D721Med (cell line): ENCODE data around the gene ARHGEF17.

Experiments used
- DNase-seq: peaks from one replicate; pipeline ENCODE4 v3.0.0; 2011; ENCODE audit warnings: low spot score; ENCODE audit not compliant: insufficient read length
- FAIRE-seq: peaks from 2 replicates; lab custom pipeline; 2011; peaks lifted over from hg19 to GRCh38; lab: Jason Lieb, UNC
- TF ChIP-seq, protein P1 (sequence below): IDR thresholded peaks from 2 replicates; pipeline ENCODE4 v1.5.1; 2012; ENCODE audit warnings: mild to moderate bottlenecking, control low read depth; ENCODE audit not compliant: insufficient read depth; ENCODE audit errors: missing control alignments

The ARHGEF17 gene

DNA sequence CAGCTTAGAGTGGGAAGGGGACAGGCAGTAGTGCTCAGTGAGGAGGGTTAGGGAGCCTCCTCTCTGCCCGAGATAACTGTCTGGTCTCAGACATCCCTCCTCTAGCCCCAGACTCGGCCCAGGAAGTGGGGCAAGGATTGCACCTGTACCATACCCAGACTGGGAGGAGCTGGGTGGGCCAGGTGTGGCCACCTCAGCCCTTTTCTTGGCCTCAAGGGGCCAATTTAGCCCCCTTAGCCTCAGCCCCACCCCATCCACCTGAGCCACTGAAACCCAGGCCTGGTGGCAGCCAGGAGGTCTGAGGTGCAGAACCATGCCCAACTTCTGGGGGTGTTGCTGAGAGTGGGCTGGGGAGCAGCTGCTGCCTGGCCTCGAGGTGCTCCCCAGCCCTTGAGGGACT, 74.7 kb downstream of the ARHGEF17 start:
- TF ChIP-seq, protein P1, sequence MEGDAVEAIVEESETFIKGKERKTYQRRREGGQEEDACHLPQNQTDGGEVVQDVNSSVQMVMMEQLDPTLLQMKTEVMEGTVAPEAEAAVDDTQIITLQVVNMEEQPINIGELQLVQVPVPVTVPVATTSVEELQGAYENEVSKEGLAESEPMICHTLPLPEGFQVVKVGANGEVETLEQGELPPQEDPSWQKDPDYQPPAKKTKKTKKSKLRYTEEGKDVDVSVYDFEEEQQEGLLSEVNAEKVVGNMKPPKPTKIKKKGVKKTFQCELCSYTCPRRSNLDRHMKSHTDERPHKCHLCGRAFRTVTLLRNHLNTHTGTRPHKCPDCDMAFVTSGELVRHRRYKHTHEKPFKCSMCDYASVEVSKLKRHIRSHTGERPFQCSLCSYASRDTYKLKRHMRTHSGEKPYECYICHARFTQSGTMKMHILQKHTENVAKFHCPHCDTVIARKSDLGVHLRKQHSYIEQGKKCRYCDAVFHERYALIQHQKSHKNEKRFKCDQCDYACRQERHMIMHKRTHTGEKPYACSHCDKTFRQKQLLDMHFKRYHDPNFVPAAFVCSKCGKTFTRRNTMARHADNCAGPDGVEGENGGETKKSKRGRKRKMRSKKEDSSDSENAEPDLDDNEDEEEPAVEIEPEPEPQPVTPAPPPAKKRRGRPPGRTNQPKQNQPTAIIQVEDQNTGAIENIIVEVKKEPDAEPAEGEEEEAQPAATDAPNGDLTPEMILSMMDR: no peak
- FAIRE-seq (no peak), DNase-seq (no peak)

- no peak for FAIRE-seq
- no peak for DNase-seq
- TF ChIP-seq, protein P1: no peak
Observed at GRCh38 chr11:73383249-73384124, 75.4 kb downstream of the ARHGEF17 start.

DNA sequence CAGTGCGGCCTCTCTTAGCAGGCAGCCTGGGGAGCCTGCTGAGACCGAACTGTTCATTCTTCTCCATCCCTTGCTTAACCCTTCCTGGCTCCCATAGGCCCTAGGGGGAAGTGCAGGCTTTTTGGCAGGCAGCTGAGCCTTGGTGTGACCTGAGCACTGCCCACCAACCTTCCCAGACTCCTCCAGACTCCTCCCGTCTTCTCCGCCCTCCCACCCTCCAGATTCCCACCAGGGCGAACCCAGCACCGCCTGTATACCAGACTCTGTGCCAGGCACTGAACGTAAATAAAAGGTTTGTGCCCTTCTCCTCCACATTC, 76.0 kb downstream of the ARHGEF17 start:
- no peak for FAIRE-seq
- TF ChIP-seq, protein P1: no peak

GRCh38 chr11:73384531-73384871, 76.4 kb downstream of the ARHGEF17 start:
- TF ChIP-seq, protein P1: no peak
- no peak for FAIRE-seq
- DNase-seq: no peak

More for the DNA sequence above, 76.0 kb downstream of the ARHGEF17 start:
- DNase-seq: no peak

DNA sequence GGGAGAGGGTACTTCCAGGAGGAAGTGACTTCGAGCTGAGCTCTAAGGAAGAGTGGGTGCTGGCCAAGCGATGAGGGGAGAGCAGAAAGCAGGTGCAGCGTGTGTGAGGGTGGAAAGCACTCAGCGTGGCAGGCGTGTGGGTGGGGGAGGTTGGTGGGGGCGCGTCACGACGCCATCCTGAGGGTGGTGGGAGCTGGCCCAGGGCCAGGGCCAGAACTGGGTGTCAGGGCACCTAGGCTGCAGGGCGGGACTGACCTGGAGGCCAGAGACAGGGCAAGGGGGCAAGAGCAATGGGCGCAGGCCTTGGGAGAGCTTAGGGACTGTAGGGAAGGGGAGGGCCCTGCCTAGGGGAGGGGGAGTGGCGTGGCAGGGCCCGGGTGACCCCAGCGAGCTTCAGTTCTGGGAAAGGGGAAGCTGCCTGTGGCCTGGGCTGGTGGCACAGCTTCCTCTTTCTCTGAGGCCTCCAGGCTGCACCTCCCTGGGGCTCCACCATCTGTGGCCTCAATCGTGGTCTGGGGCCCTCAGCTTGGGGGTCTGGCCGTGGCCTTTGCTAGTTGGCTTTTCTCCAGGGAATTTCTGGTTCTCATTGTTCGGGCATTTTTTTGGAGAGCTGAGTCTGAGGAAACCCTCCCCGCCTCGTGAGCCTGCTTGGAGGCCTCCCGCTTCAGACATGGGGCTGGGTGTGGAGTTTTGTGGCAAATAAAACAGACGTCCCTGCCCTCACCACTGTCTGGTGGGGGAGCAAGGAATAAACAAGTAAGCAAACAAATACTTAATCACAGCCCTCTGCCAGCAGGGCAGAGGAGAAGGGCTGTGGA, 77.0 kb downstream of the ARHGEF17 start:
- DNase-seq: no peak
- TF ChIP-seq, protein P1: no peak
- FAIRE-seq: no peak

- DNase-seq (no peak), FAIRE-seq (no peak)
Observed at GRCh38 chr11:73386016-73386415, 77.9 kb downstream of the ARHGEF17 start.

More at GRCh38 chr11:73386016-73386415, 77.9 kb downstream of the ARHGEF17 start:
- TF ChIP-seq, protein P1: no peak
